Keratinocyte (primary cell): ENCODE results near the gene NNAT.

Source experiments
- EZH2 ChIP-seq: IDR thresholded peaks from one replicate; pipeline ENCODE4 v1.6.1; 2012; ENCODE audit warnings: inconsistent platforms, mild to moderate bottlenecking, low read length, moderate library complexity
- TF ChIP-seq, protein P1 (sequence below), 3 experiments: IDR thresholded peaks in 1 of 3; conservative IDR thresholded peaks in 1 of 3; optimal IDR thresholded peaks in 1 of 3; 2 replicates in 2 of 3; 3 replicates in 1 of 3; pipeline versions ENCODE3 to v1.5.1; 2011; ENCODE audit warnings: low read length in 3 of 3, mild to moderate bottlenecking in 3 of 3, moderate library complexity in 2 of 3, control low read depth in 1 of 3, inconsistent platforms in 1 of 3; ENCODE audit not compliant: insufficient read depth in 2 of 3; ENCODE audit errors: extremely low read depth in 1 of 3

DNA sequence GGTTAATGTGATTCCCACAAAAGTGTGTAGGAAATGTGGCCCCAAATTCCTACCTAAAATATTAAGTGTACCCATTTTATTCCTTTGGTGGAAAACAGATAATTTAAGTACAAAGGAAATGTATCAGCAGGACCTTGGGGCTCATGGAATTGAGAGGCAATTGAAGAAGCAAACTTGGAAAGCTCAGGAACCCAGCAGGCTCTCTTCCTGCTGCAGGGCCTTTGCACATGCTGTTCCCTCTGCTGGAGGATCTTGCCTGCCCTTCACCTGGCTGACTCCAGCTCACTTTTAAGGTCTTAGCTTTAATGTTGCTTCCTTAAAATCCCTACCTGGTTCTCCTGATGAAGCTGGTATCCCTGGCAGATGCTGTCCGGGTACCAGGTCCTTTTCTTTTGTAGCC lies 16.5 kb downstream of the NNAT start:
- TF ChIP-seq, protein P1, sequence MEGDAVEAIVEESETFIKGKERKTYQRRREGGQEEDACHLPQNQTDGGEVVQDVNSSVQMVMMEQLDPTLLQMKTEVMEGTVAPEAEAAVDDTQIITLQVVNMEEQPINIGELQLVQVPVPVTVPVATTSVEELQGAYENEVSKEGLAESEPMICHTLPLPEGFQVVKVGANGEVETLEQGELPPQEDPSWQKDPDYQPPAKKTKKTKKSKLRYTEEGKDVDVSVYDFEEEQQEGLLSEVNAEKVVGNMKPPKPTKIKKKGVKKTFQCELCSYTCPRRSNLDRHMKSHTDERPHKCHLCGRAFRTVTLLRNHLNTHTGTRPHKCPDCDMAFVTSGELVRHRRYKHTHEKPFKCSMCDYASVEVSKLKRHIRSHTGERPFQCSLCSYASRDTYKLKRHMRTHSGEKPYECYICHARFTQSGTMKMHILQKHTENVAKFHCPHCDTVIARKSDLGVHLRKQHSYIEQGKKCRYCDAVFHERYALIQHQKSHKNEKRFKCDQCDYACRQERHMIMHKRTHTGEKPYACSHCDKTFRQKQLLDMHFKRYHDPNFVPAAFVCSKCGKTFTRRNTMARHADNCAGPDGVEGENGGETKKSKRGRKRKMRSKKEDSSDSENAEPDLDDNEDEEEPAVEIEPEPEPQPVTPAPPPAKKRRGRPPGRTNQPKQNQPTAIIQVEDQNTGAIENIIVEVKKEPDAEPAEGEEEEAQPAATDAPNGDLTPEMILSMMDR (optimal IDR thresholded peaks at IDR 0.05 in 1 of 3, IDR thresholded peaks at IDR 0.05 in 1 of 3, conservative IDR thresholded peaks at IDR 0.05 in 1 of 3; ENCODE audit: extremely low read depth in 1 of 3, insufficient read depth in 2 of 3, low read length in 3 of 3): no peak
- TF ChIP-seq EZH2: no peak
